ENCODE data around the gene TEPSIN. TPM values are rescaled to one million over a fixed set of nuclear protein-coding genes. Genes with fewer than 3 reads are reported as not detected.

Gene TEPSIN
- total and polyA plus RNA-seq, 2 of the 13 experiments (the other 11 are each of a cell fraction or from before 2014, with no cell fraction given), result 16.1 to 18.8 TPM

DNA sequence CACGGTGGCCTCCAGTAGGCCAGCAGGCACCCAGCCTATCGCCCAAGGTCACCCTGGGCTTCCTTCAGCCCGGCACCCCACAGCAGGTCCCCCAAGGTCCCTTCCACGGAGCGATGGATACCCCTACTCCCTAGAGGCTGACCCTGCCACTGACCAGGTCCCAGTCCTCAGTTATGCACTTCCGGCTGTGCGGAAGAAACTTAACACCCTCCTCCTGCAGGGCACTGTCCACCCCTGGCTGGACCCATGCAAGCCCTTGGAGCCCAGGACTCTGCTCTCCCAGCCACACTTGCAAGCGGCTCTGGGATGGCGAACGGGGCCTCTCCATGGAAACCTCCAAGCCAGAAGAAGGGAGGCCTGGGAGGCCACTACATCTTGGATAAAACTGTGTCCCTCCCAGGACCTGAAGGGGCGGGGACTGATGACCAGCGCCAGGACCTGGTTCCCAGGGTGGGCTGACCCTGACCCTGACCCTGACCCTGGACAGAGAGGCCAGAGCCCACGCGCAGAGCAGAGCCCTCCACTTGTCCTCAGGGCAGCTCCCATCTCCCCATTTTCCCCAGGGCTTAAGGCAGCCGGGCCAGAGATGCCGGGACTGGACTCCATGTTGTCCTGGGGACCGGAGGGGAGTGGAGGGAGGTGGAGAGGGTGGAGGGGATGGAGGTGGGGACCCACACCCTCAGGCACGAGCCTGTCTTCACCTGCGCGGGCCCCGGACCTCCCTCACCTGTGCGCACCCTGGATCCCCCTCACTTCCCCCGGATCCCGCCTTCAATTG, 16.8 kb downstream of the TEPSIN start (continued):
- TF ChIP-seq ELF1 (CRISPR knock-in tag; IDR thresholded peaks at IDR 0.05) (peak; percentile 74), ATRX (CRISPR knock-in tag; IDR thresholded peaks at IDR 0.05; ENCODE audit: borderline replicate concordance) (no peak), NCOR1 (IDR thresholded peaks at IDR 0.05; ENCODE audit: borderline replicate concordance, low read length) (no peak), SIX1 (CRISPR knock-in tag; IDR thresholded peaks at IDR 0.05; ENCODE audit: borderline replicate concordance) (peak; percentile 20; the same call in 1 of the 2 replicates), ZNF772 (CRISPR knock-in tag; IDR thresholded peaks at IDR 0.05) (no peak), CEBPG (CRISPR knock-in tag; IDR thresholded peaks at IDR 0.05) (no peak), PATZ1 (CRISPR knock-in tag; IDR thresholded peaks at IDR 0.05) (0 out of 2 replicates have a peak, but pooled peaks have one; percentile 4), SALL1 (CRISPR knock-in tag; IDR thresholded peaks at IDR 0.05) (no peak), ZNF75D (CRISPR knock-in tag; IDR thresholded peaks at IDR 0.05; ENCODE audit: borderline replicate concordance) (no peak), ZC3H13 (CRISPR knock-in tag; IDR thresholded peaks at IDR 0.05) (no peak), ZSCAN22 (CRISPR knock-in tag; IDR thresholded peaks at IDR 0.05) (0 out of 2 replicates have a peak, but pooled peaks have one; percentile 28)
- TF ChIP-seq, protein P1, sequence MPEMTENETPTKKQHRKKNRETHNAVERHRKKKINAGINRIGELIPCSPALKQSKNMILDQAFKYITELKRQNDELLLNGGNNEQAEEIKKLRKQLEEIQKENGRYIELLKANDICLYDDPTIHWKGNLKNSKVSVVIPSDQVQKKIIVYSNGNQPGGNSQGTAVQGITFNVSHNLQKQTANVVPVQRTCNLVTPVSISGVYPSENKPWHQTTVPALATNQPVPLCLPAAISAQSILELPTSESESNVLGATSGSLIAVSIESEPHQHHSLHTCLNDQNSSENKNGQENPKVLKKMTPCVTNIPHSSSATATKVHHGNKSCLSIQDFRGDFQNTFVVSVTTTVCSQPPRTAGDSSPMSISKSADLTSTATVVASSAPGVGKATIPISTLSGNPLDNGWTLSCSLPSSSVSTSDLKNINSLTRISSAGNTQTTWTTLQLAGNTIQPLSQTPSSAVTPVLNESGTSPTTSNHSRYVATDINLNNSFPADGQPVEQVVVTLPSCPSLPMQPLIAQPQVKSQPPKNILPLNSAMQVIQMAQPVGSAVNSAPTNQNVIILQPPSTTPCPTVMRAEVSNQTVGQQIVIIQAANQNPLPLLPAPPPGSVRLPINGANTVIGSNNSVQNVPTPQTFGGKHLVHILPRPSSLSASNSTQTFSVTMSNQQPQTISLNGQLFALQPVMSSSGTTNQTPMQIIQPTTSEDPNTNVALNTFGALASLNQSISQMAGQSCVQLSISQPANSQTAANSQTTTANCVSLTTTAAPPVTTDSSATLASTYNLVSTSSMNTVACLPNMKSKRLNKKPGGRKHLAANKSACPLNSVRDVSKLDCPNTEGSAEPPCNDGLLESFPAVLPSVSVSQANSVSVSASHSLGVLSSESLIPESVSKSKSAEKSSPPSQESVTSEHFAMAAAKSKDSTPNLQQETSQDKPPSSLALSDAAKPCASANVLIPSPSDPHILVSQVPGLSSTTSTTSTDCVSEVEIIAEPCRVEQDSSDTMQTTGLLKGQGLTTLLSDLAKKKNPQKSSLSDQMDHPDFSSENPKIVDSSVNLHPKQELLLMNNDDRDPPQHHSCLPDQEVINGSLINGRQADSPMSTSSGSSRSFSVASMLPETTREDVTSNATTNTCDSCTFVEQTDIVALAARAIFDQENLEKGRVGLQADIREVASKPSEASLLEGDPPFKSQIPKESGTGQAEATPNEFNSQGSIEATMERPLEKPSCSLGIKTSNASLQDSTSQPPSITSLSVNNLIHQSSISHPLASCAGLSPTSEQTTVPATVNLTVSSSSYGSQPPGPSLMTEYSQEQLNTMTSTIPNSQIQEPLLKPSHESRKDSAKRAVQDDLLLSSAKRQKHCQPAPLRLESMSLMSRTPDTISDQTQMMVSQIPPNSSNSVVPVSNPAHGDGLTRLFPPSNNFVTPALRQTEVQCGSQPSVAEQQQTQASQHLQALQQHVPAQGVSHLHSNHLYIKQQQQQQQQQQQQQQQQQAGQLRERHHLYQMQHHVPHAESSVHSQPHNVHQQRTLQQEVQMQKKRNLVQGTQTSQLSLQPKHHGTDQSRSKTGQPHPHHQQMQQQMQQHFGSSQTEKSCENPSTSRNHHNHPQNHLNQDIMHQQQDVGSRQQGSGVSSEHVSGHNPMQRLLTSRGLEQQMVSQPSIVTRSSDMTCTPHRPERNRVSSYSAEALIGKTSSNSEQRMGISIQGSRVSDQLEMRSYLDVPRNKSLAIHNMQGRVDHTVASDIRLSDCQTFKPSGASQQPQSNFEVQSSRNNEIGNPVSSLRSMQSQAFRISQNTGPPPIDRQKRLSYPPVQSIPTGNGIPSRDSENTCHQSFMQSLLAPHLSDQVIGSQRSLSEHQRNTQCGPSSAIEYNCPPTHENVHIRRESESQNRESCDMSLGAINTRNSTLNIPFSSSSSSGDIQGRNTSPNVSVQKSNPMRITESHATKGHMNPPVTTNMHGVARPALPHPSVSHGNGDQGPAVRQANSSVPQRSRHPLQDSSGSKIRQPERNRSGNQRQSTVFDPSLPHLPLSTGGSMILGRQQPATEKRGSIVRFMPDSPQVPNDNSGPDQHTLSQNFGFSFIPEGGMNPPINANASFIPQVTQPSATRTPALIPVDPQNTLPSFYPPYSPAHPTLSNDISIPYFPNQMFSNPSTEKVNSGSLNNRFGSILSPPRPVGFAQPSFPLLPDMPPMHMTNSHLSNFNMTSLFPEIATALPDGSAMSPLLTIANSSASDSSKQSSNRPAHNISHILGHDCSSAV (CRISPR knock-in tag; IDR thresholded peaks at IDR 0.05; ENCODE audit: borderline replicate concordance), result no peak
- TF ChIP-seq, protein P2, sequence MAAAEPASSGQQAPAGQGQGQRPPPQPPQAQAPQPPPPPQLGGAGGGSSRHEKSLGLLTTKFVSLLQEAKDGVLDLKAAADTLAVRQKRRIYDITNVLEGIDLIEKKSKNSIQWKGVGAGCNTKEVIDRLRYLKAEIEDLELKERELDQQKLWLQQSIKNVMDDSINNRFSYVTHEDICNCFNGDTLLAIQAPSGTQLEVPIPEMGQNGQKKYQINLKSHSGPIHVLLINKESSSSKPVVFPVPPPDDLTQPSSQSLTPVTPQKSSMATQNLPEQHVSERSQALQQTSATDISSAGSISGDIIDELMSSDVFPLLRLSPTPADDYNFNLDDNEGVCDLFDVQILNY (CRISPR knock-in tag; conservative IDR thresholded peaks at IDR 0.05), result no peak
- TF ChIP-seq, protein P3, sequence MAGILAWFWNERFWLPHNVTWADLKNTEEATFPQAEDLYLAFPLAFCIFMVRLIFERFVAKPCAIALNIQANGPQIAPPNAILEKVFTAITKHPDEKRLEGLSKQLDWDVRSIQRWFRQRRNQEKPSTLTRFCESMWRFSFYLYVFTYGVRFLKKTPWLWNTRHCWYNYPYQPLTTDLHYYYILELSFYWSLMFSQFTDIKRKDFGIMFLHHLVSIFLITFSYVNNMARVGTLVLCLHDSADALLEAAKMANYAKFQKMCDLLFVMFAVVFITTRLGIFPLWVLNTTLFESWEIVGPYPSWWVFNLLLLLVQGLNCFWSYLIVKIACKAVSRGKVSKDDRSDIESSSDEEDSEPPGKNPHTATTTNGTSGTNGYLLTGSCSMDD (CRISPR knock-in tag; IDR thresholded peaks at IDR 0.05), result 0 out of 2 replicates have a peak, but pooled peaks have one; percentile 37
- TF ChIP-seq, protein P4, sequence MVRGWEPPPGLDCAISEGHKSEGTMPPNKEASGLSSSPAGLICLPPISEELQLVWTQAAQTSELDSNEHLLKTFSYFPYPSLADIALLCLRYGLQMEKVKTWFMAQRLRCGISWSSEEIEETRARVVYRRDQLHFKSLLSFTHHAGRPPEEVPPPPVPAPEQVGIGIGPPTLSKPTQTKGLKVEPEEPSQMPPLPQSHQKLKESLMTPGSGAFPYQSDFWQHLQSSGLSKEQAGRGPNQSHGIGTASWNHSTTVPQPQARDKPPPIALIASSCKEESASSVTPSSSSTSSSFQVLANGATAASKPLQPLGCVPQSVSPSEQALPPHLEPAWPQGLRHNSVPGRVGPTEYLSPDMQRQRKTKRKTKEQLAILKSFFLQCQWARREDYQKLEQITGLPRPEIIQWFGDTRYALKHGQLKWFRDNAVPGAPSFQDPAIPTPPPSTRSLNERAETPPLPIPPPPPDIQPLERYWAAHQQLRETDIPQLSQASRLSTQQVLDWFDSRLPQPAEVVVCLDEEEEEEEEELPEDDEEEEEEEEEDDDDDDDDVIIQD (CRISPR knock-in tag; IDR thresholded peaks at IDR 0.05; ENCODE audit: low read depth), result no peak
